Fibroblast of skin of abdomen (primary cell): ENCODE data around the gene ZNF582. TPM values are rescaled to one million over a fixed set of nuclear protein-coding genes. Genes with fewer than 3 reads are reported as not detected.

Experiments
- DNase-seq: peaks from one replicate; pipeline ENCODE4 v3.0.0-alpha.2; 2013
- polyA plus RNA-seq, 2 experiments: library from polyadenylated mRNA; unstranded; fragments of 120-200 nt; gene quantifications; one replicate each; pipeline ENCODE4 v1.2.1, GENCODE V29; 2013; ENCODE audit not compliant: insufficient read length in 2 of 2

The ZNF582 gene
- polyA plus RNA-seq (2013, experiment 1 of 2; ENCODE audit: insufficient read length) = 1.9 TPM
- polyA plus RNA-seq (2013, experiment 2 of 2; ENCODE audit: insufficient read length) = 1.7 TPM

DNA sequence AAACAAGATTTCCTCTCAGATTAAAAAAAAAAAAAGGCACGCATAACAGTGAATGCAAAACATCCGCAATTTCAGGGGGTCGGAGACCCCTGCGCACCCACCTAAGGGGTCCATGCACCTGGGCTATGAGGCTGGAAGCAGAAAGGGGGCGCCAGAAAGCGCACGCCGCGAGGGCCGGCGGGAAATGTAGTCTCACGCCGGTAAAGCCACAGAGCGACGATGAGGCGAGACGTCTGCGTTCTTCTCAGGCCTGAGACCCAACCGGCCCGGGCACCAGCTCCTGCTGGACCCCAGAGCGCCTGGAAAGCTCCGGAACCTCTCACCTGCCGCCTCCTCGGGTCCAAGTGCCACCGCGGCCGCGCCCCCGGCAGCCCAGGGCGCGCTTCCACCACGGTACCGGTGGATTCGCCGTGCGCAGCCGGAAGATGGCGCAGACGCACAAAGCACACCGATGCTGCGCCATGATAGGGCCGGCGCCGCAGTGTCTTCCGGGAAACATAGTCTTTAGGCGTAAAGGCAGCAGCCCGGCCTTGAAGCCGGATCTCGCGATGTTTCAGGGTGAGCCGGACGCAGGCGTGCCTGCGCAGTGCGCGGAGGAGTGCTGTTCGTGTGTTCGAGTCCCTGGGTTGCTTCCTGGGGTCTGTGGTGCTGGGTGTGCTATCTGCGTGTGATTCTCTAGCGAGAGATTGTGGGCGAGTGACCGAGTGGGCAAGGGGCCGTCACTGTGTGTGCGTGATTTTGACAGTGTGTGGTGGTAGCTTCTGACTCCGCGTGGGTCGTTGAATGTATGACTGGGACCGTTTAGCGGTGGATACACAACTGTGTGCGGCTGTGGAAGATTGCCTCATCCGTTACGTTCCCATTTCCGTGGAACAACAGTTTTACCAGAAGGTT is at the start of gene ZNF582:
TSS of gene ZNF582 (minus strand) at position 416 of the 894 bp plus-strand sequence. CDS start 1,782 bp downstream, outside the sequence.
- peak; percentile 98 for DNase-seq

DNA sequence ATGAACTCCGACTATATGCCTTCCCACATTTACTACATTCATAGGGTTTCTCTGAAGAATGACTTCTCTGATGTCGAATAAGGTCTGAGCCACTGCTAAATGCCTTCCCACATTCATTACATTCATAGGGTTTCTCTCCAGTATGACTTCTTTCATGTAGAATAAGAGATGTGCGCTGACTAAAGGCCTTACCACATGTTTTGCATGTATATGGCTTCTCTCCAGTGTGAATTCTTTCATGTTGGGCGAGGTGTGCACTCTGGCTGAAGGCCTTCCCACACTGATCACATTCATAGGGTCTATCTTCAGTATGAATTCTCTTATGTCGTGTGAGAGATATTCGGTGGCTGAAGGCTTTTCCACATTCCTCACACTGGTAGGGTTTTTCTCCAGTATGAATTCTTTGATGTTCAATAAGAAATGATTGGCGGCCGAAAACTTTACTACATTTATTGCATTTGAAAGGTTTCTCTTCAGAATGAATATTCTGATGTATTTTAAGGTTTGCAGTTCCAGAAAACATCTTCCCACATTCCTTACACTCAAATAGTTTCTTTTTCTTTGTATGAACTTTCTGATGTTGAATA is 48.0 kb upstream of the ZNF582 start:
- no peak for DNase-seq

DNA sequence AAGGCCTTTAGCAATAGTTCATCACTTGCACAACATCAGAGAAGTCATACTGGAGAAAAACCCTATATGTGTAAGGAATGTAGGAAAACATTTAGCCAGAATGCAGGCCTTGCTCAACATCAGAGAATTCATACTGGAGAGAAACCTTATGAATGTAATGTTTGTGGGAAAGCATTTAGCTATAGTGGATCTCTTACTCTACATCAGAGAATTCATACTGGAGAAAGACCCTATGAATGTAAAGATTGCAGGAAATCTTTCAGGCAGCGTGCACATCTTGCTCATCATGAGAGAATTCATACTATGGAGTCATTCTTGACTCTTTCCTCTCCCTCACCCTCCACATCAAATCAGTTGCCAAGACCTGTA is 30.6 kb upstream of the ZNF582 start:
- DNase-seq = no peak

DNA sequence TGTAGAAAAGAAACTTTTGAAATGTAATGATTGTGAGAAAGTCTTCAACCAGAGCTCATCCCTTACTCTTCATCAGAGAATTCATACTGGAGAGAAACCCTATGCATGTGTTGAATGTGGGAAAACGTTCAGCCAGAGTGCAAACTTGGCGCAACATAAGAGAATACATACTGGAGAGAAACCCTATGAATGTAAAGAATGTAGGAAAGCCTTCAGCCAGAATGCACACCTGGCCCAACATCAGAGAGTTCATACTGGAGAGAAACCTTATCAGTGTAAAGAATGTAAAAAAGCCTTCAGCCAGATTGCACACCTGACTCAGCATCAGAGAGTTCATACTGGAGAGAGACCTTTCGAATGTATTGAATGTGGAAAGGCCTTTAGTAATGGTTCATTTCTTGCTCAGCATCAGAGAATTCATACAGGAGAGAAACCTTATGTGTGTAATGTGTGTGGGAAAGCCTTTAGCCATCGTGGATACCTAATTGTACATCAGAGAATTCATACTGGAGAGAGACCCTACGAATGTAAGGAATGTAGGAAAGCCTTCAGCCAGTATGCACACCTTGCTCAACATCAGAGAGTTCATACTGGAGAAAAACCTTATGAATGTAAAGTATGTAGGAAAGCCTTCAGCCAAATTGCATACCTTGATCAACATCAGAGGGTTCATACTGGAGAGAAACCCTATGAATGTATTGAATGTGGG is 30.1 kb upstream of the ZNF582 start:
- no peak for DNase-seq

DNA sequence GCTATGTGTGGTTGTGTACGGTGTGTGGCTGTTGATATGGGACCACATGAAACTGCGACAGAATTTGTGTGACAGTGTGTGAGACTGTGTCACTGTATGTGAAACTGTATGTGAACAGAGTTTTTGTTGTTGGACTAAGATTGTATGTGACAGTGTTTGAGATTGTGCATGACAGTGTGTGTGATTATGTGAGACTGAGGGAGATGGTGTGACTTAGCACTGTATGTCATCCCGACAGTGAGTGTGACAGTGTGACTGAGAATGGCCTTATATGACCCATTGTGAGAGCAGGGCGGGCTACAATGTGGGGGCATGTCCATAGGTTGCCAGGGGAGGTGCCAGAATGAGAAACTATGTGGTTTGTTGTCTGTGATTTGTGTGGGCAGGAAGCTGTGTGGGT is 11.7 kb upstream of the ZNF582 start:
- no peak for DNase-seq

DNA sequence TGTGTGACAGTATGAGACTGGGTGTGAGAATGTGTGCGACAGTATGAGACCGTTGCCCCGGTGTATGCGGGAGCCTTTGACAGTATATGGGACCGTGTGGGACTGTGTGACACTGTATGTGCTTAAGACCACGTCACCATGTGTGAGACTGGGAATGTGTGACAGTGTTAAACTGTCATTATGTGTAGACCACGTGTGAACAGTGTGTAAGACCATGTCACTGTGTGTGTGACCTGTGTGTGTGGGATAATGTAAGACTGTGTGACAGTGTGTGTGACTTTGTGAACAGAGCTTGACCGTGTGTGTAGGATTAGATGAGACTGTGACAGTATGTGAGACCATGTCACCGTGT is 11.3 kb upstream of the ZNF582 start:
- DNase-seq = no peak

DNA sequence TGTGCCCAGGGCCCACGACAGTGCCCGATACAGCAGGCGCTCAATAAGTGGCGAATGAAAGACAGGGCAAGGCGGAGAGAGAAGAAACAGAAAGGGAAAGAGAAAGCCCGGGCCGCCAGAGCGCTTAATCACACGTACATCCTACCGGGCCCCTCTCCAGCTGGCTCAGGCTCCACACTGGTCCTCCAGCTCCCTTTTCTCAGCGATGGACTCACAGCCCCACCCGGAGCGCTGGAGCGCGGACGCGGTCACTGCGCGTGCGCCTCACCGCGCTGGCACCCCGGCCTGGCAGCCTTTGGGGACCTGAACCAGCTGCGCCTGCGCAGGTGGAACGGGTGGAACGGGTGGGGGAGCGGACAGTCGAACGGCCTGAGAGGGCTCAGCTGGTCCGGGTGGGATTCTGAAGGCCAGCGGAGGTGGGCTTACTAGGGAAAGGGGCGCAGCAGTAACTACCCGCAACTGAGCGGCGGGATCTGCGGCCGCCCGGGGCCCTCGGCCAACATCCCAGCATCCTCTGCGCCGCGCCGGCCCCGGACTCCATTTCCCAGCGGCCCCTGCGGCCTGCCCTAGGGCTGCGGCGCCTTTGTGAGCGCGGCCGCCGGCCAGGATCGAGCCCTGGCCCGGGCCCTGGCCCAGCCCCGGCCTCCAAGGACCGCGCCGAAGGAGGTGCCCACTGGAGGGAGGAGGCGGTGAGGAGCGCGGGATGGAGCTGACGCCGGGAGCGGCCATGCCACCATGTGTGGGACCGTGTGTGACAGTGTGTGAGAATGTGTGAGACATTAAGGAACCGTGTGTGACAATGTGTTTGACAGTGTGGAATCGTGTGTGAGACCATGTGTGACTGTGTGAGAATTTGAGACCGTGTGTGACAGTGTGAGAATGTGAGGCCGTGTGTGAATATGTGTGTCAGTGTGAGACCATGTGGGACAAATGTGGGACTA is 10.7 kb upstream of the ZNF582 start, which contains the start of gene ZNF583:
TSS of gene ZNF583 (plus strand) at position 569 of the 941 bp plus-strand sequence. CDS start 2,783 bp downstream, outside the sequence.
- DNase-seq = peak; percentile 97

DNA sequence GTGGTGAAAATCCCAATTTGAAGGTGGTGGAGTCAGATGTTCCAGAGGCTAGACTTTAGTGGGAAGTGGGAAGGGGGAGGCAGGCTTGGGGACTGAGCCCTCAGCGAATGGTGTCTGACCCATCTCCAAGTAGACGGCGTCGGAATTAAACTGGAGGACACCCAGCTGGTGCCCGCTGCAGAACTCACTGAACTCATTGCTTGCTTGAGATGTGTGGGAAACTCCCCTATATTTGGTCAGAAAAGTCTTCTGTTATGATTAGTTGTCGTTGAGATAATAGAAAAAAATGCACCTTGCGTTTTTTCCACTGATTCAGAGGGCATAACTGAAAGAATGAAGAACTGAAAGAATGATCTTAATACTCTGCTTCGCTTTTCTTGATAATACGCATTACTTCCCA is 9.9 kb upstream of the ZNF582 start:
- DNase-seq = no peak

DNA sequence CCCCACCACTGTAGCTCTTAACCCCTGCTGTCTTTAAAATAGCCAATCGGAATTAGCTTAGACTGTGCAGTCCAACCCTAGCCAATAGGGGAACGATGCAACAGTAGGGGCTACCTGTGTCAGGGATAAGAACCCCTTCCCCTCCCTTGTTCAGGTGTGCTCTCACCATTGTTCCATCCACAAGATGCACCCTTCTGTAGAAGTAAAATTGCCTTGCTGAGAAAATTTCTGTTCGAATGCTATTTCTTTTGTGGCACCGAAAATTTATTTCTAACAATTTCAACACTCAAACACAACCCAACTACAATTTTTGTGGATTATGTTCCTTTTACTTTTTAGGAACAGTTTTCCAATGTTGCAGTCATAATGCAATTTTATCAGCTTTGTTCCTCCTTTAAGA is 7.2 kb upstream of the ZNF582 start:
- DNase-seq = no peak

DNA sequence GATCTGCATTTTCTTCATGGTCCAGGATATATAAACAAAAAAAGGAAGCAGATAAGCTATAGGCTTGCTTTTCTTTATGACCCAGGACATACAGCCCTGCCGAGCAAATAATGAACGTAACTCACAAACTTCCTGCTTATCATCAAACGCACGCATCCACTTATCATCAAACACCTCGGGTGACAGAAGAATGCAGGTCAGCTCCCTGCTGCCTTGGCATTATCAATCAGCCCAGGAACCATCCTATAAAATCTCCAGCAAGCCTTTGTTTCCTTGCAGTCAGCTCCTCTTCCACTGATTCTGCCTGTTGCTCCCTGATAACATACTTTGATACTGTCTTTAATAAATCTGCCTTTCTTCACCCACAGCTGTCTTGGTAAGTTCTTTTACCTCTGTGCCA is 5.5 kb upstream of the ZNF582 start:
- DNase-seq = no peak

DNA sequence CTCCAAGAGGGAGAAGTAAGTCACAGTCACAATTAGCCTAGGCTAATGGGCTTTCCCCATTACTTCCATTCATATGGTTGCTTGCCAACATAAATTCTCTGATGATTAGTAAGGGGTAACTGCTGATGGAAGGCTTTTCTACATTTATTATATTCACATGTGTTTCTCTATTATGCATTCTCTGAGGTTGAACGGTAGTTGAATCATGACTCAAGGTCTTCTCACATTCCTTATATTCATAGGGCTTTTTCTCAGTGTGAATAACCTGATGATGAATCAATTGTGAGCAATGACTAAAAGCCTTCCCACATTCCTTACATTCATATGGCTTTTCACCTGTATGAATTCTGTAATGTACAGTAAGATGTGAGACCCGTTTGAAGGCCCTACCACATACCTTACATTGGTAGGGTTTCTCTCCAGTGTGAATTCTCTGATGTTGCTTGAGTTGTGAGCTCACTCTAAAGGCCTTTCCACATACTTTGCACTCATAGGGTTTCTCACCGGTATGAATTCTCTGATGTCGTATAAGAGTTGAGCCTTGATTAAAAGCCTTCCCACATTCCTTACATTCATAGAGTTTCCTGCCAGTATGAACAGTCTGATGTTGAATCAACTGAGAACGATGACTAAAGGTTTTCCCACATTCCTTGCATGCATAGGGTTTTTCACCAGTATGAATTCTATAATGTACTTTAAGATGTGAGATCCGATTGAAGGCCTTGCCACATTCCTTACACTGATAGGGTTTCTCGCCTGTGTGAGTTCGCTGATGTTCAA is 9.3 kb downstream of the ZNF582 start:
- DNase-seq = no peak

DNA sequence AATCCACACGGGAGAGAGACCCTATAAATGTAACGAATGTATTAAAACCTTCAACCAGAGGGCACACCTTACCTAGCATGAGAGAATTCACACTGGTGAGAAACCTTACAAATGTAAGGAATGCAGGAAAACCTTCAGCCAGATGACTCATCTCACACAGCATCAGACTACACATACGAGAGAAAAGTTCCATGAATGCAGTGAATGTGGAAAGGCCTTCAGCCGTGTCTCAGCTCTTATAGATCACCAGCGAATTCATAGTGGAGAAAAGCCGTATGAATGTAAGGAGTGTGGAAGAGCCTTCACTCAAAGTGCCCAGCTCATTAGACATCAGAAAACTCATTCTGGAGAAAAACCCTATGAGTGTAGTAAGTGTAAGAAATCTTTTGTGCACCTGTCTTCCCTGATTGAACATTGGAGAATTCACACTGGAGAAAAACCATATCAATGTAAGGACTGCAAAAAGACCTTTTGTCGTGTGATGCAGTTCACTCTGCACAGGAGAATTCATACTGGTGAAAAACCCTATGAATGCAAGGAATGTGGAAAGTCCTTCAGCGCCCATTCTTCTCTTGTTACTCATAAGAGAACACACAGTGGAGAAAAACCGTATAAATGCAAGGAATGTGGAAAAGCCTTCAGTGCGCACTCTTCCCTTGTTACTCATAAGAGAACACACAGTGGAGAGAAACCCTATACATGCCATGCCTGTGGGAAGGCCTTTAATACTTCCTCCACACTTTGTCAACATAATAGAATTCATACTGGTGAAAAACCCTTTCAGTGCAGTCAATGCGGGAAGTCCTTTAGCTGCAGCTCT is 16.0 kb downstream of the ZNF582 start:
- no peak for DNase-seq

DNA sequence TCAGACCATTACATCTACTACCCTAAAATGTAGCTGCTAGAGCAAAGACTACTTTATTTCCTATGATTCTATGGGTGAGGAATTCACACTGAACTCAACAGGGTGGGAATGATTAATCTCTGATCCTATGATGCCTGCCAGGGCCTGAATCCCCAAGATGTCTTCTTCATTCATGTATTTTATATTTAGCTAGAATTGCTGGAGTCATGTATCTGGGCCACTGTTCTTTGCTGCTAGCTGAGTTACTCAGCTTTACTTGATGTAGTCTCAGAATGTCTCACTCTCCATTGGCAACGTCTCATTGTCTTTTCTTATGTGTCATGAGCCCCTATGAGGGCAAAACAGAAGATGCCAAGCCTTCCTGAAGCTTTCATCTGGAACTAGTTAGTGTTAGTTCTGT is 21.1 kb downstream of the ZNF582 start:
- no peak for DNase-seq

DNA sequence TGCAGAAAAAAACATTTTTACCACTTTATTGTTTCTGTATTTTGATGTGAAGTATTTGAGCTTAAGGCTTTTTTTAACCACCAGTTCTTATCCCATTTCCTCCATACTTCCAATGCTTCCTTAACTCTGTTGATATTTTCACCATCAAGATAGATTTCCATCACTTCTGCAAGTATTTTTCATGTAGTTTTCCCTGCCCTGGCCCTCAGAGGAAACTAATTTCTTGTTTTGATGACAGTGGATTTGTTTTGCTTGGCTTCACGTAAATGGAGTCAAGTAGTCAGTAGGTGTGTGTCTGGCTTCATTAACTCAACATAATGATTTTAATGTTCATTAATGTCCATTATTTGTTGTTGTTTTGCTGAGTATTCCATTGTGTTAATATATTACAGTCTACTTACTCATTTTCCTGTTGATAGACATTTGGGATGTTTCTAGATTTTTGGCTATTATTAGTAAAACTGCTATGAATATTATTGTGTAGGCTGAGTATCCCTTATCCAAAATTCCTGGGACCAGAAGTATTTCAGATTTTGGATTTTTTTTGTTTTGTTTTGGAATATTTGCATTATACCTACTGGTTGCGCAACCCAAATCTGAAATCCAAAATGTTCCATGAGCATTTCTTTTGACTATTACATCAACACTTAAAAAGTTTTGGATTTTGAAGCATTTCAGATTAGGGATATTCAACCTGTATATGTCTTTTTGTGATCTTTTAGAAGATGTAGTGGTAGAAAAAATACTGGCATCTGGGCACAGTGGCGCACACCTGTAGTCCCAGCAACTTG is 23.3 kb downstream of the ZNF582 start:
- no peak for DNase-seq

DNA sequence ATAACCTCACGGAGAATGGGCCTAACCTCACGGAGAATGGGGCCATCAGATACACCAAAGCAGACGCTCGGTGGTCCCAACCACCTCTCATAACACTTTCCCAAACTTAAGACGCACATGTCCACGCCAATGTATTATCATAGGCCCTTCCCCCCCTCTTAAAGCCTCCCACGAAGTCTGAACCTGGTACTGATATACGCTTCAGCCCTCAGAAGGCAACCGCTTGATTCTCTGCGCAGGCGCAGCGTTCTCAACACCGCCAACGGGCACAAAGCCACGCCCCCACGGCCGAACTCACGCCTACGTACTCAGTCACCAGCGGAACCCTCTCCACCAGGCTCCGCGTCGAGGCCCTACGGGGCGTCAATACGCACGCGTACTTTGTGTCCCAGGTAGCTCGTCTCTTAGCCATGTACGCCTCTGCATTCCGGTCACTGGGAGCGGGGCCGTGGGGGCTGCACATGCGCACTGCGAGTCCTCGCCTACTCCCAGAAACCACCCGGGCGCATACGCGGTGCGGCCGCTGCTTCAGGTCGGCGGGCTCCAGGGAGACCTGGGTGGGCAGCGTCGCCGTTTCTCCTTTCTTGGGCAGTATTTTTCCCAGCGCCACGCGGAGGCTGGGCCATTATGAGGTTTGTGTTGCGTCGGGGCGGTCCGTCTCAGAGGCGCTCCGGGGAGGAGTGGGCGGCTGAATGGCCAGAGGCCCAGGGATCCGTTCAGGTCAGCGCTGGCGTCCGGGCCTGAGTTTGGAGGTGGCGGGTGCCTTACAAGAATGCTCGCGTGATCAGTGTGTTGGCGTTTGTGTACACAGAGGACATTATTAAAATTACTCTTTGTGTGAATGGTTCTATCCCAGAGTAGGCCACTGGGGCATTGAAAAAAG is 25.3 kb downstream of the ZNF582 start:
- peak; percentile 95 for DNase-seq

DNA sequence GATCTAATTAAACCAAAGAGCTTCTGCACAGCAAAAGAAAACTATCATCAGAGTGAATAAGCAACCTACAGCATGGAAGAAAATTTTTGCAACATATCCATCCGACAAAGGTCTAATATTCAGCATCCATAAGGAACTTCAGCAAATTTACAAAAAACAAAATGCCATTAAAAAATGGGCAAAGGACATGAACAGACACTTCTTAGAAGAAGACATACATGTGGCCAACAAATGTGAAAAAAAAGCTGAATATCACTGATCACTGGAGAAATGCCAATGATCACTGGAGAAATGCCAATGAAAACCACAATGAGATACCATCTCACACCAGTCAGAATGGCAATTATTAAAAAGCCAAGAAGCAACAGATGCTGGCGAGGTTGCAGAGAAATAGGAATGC is 32.5 kb downstream of the ZNF582 start:
- no peak for DNase-seq

DNA sequence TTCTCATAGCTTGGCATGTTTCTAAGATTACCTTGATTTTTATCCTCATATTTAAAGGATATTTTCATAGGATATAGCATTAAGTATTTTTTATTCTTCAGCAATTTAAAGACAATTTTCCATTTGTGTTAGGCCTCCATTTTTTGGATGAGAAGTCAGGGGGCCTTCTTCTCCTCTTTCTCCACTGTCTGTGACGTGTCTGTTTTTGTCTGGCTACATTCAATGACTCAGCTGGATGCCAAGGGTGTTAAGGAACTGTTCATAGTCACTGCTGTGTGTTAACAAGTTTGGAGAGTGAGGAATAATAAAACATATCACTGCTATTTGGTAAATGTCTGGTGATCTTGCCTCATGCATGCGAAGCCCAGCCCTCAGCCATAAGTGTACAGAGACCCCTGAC is 36.4 kb downstream of the ZNF582 start:
- no peak for DNase-seq

DNA sequence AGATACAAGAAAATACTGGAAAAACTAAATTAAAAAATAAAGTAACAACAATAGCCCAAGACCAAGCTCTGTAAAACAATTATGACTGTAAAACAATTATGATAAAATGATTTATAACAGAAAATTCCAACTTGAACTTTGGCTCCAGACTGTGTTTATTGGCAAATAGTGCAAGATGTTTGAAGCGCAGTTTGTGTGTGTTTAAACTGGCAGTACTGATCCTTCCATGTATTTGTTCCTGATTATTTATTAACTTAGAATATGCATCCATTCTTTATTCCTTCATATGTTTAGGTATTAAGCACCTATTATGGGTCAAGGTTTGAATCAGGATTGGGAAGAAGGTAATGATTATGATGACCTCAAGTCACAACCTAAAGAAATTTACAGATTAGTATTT is 37.8 kb downstream of the ZNF582 start:
- DNase-seq = no peak

DNA sequence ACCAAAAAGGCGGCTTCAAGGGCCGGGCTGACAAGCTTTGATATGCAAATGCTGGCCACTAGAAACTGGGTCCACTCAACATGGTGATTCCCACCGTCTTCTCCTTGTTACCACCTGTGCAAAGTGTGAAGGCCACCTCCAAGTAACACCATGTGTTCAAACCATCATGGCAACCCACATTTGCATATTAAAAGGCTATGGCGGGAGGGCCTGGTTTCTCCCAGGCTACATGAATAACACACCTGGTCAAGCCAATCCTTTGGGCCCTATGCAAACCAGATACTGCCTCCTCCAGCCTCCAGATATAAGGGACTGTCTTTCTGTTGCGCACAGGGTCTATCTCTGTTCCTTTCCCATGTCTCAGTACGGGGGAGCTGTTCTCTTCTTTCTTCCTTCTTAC is 42.1 kb downstream of the ZNF582 start:
- no peak for DNase-seq
